Measurements from ENCODE around the gene ZMYND19. TPM values are rescaled to one million over a fixed set of nuclear protein-coding genes. Genes with fewer than 3 reads are reported as not detected.
"Not testable (repeated sequence)": the region's sequence is repeated elsewhere in the genome, so short reads cannot be mapped to it uniquely, and the experiment has no call there.

The ZMYND19 gene
- total RNA-seq, 1 experiment from 2014 or later, result 77.9 TPM

GRCh38 chr9:137569609-137570203, 20.6 kb downstream of the ZMYND19 start (continued):
- no peak for TF ChIP-seq MXD4 (CRISPR knock-in tag; IDR thresholded peaks at IDR 0.05; ENCODE audit: borderline replicate concordance)
- TF ChIP-seq NFE2L1 (CRISPR knock-in tag; IDR thresholded peaks at IDR 0.05), result no peak
- TF ChIP-seq MYBL2 (CRISPR knock-in tag; IDR thresholded peaks at IDR 0.05), result no peak

GRCh38 chr9:137568445-137568844, 21.9 kb downstream of the ZMYND19 start:
- H3K27me3 Mint-ChIP-seq (ENCODE audit: low read depth); ATAC-seq; CTCF ChIA-PET; POLR2A ChIA-PET; H3K4me3 Mint-ChIP-seq; DNase-seq (ENCODE audit: low spot score); H3K27ac Mint-ChIP-seq; H3K9me3 Mint-ChIP-seq; H3K4me1 Mint-ChIP-seq: not testable (repeated sequence)
- peaks cover 41% of the 10 kb centered on the region for H3K36me3 Mint-ChIP-seq

GRCh38 chr9:137564817-137565411, 25.4 kb downstream of the ZMYND19 start:
- POLR2A ChIA-PET, result no interaction called here

GRCh38 chr9:137564134-137564533, 26.2 kb downstream of the ZMYND19 start:
- DNase-seq (ENCODE audit: low spot score) (no peak), ATAC-seq (no peak)
- peaks cover 55% of the 10 kb centered on the region for H3K36me3 Mint-ChIP-seq
- H3K27me3 Mint-ChIP-seq (ENCODE audit: low read depth), result no peaks in the 10 kb centered on the region
- peaks cover 3% of the 10 kb centered on the region; the same call in 1 of the 2 replicates for H3K9me3 Mint-ChIP-seq
- POLR2A ChIA-PET, result no interaction called here
- TF ChIP-seq NR2C2 (CRISPR knock-in tag; IDR thresholded peaks at IDR 0.05) (no peak), PRDM15 (CRISPR knock-in tag; IDR thresholded peaks at IDR 0.05) (no peak), PREB (CRISPR knock-in tag; IDR thresholded peaks at IDR 0.05; ENCODE audit: borderline replicate concordance) (no peak), FOXK1 (CRISPR knock-in tag; IDR thresholded peaks at IDR 0.05) (no peak), KAT7 (CRISPR knock-in tag; IDR thresholded peaks at IDR 0.05; ENCODE audit: borderline replicate concordance) (no peak), FOXJ3 (CRISPR knock-in tag; IDR thresholded peaks at IDR 0.05; ENCODE audit: borderline replicate concordance) (no peak)
- no peak overlapping the region for H3K27ac Mint-ChIP-seq
- CTCF ChIA-PET, result no interaction called here
- H3K4me3 Mint-ChIP-seq, result no peak overlapping the region
- no peaks in the 10 kb centered on the region for H3K4me1 Mint-ChIP-seq

More at GRCh38 chr9:137564817-137565411, 25.4 kb downstream of the ZMYND19 start:
- Mint-ChIP-seq H3K9me3 (peaks cover 3% of the 10 kb centered on the region; the same call in 1 of the 2 replicates), H3K27ac (no peak overlapping the region), H3K36me3 (peaks cover 48% of the 10 kb centered on the region), H3K4me1 (no peaks in the 10 kb centered on the region), H3K27me3 (ENCODE audit: low read depth) (no peaks in the 10 kb centered on the region), H3K4me3 (no peak overlapping the region)
- ATAC-seq (no peak), DNase-seq (ENCODE audit: low spot score) (no peak)
- TF ChIP-seq SMAD3 (CRISPR knock-in tag; IDR thresholded peaks at IDR 0.05; ENCODE audit: borderline replicate concordance) (no peak), FOXP4 (CRISPR knock-in tag; IDR thresholded peaks at IDR 0.05) (no peak), IRF2 (CRISPR knock-in tag; IDR thresholded peaks at IDR 0.05; ENCODE audit: borderline replicate concordance, low read depth) (no peak), PRRX2 (CRISPR knock-in tag; IDR thresholded peaks at IDR 0.05) (no peak), HMGXB4 (CRISPR knock-in tag; IDR thresholded peaks at IDR 0.05) (no peak)
- CTCF ChIA-PET, result no interaction called here
